Stimulated activated CD4-positive, alpha-beta T cell treated with anti-CD3 and anti-CD28 coated beads, Interleukin-4, amount 100 ng/mL, for 24 hours (primary cell): ENCODE data around the gene SEMA5A.
"Not testable (repeated sequence)": the region's sequence is repeated elsewhere in the genome, so short reads cannot be mapped to it uniquely, and the experiment has no call there.

Experiments
- DNase-seq: peaks from one replicate; pipeline ENCODE4 v3.0.0-alpha.2; 2020

Gene SEMA5A

DNA sequence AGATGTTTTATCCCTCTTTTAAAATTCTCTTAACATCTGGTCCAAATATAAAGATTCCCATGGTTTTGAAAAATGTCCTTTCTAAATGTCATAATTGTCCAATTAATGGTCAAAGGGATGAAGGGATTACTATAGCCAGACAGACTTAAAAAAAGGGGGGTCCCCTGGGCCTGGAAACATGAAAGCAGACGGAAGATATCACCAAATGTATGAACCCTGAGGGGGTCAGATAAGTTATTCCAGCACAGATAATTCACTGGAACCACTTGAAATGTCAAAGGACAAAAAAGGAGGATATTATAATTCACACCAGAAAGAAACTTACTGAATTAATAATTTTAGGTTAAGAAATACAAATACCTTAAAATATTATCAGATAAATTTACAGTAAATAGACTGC is 155.8 kb downstream of the SEMA5A start:
- no peak for DNase-seq

DNA sequence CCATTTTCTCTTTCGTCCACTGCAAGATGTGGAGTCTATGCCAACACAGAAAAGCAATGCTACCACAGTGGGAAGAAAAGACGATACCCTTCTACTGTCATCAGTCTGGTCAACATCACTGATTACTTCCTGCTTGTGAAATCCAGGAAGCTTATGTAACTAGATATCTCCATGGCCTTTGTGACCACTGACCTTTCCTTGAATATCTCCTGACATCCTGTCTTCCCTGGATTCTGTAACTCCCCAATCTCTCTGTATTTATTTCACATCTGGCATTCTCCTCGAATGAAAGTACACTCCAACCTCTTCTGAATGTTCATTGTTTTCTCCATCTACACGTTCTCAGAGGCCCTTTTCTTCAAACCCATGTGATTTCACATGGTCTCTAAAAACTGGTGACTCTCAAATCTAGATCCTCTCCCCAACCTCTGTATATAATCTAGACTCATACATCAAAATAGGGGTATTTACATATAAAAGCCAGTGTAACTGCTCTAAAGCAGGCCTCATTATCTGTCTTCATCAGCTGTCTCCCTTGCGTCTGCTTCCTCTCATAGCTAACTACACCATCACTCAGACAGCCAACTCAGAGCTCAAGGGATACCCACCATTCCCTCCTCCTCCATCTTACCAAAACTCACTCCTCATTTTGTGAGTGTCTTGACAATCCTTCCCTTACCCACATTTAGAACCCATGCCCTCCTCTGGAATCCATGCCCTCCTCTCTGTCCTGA is 156.8 kb downstream of the SEMA5A start:
- no peak for DNase-seq

DNA sequence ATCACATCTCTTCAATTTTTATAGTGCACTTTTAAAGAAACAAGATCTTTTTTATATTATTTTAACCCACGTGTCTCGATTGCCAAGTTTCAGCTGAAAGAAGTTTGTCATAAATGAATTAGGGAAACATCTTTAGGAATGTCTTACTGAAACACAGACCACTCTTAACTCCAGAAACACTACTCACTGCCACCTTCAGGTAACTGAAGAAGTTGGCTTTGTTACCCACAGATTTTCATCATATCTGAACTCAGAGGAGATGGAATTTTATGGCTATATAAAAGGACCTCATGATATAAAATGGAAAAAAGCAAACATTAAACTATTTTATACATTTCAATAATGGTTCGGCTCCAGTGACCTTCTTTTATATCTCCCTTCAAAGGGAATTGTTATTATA is 158.0 kb downstream of the SEMA5A start:
- DNase-seq: no peak

DNA sequence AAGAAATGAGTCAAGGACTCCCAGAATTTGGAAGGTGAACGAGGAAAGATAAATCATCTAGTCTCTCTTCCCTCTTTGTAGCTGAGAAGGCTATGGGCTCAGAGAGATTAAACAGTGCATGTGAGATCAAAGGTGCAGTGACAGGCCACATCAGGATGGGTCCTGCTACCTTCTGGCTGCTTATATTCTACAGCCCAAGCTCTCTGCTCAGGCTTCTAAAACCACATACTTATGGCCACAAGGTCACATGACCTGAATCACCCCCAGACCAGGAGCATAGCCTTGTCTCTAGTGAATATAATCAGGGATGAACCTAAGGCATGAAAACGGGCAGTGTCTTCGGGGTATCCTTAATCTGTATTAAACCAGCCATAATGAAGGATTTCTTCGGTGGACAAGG is 158.9 kb downstream of the SEMA5A start:
- no peak for DNase-seq

DNA sequence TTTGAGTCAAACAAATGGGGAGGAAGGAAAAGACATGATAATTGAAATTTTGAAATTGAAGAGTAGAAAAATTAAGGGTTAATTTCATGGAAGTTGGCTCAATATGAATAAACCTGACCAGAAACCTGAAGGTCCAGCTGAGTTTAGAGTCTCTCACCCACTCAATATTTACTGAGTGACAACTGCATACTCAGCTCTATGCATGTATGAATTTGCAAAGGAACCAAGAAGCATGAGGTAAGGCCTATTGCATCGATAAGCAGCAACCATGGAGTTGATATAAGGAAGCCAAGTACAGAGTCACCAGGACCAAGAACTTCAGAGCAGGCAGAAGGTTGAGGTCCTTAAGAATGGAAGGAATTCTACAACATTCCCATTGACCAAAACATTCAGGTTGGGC is 163.4 kb downstream of the SEMA5A start:
- no peak for DNase-seq

DNA sequence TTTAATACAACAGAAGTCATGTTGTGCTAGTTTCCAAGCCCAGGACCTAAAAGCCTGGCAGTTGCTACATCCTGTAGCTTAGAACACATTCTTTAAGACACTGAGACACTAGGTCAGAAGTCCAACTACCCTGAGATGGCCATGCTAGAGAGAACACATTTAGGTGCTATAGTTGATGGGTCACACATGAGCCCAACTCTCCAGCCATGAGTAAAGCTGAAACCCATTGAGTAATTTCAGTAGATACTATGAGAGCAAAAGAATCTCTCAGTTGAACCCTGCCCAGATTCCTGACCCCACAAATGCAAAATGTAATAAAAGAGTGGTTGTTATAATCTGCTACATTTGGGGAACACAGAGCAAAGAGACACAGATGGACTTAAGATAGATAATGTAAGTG is 164.4 kb downstream of the SEMA5A start:
- DNase-seq: no peak

- DNase-seq: no peak
Measured at GRCh38 chr5:9380109-9380508, 165.8 kb downstream of the SEMA5A start.

- no peak for DNase-seq
Measured at GRCh38 chr5:9376363-9377117, 169.3 kb downstream of the SEMA5A start.

DNA sequence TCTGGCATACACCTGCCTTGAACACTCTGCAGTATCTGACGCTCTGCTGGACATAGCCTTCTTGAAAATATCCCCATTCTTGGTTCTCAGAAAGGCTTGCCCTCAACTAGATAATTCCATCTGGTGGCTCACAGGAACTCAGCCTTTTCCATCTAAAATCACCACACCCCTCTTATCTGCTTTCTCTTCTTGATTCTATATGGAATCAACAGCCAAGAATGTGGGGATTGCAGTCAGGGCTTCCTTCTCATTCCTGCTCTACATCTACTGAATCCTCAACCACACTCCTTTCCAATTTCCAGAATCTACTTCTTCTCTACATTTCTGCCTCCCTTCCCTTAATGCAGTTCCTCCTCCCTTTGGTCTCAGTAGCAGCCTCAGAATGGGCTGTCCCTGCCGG is 170.1 kb downstream of the SEMA5A start:
- no peak for DNase-seq

- no peak for DNase-seq
Measured at GRCh38 chr5:9374025-9374424, 171.8 kb downstream of the SEMA5A start.

DNA sequence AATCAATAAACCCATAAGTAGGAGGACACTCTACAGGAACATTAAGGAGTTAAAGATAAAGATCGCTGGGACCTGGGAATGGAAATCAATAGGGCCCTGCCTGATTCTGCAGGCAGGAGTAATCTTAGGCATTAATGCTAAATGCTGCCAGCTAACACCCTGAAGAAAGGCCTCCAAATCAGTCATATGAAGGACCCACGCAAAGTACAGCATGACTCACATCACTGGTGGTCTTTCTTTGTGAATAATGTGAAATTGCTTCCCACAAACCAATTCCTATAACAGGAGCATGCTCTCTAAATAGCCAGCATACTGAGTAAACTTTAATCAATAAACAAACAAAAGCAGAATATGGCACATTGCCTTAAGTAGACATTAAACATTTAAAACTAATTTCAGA is 172.3 kb downstream of the SEMA5A start:
- no peak for DNase-seq

DNA sequence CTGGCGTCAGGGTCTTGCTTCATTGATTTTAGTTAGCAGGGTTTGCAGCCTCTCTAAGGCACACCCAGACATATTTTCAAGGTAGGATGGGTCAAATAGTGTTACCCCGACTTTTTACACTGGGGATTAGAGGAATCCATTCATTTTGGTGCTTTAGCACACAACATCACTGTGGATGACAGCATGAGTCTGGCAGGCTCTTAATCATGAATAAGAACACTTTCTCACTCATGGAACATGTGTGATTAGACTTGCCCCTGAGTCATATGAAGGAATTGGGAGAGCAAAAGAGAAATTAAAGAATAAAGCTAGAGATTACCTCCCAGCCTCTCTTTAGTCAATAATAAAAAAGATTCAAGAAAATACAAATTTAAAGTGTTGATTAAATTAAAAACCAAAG is 175.6 kb downstream of the SEMA5A start:
- DNase-seq: no peak

DNA sequence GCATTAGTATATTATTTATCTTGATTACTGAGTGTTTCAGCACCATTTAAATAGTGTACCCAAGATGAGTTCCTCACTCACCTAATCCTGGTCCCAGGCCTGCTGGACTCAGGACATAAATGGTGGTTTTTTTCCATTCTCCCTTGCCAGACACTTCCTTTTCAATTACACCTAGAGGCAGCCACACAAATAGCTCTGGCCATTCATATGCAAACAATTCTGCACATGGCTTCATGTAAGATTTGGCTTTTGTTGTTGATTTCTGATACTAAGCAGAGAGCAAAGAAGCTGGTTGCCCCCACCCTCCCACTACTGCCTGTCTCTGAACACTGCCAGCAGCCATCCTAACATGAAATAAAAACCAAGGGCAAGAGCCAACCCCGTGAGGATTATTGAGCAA is 180.4 kb downstream of the SEMA5A start:
- no peak for DNase-seq

GRCh38 chr5:9363449-9363848 is 182.4 kb downstream of the SEMA5A start:
- DNase-seq: no peak

GRCh38 chr5:9363026-9363425 is 182.8 kb downstream of the SEMA5A start:
- DNase-seq: no peak

DNA sequence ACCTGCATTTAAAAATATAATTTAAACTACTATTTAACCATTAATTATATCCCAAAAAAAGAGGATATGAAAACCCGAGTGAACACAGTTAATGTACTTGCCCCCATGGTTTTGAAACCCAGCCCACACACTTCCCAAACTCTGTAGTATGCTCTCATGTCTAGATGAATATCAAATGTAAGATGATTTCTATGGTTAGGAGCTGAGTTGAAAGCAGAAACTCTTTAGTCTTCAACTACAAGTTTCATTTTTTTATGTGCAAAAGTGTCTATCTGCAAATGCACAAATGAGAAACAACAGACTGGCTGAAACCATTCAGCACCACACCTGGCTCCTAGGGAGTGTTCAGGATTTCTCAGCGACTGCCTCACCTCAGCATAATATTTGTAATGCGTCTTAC is 183.3 kb downstream of the SEMA5A start:
- no peak for DNase-seq

GRCh38 chr5:9361835-9362234 is 184.0 kb downstream of the SEMA5A start:
- DNase-seq: peak; percentile 19

- DNase-seq: no peak
Measured at GRCh38 chr5:9358961-9359685, 186.8 kb downstream of the SEMA5A start.

DNA sequence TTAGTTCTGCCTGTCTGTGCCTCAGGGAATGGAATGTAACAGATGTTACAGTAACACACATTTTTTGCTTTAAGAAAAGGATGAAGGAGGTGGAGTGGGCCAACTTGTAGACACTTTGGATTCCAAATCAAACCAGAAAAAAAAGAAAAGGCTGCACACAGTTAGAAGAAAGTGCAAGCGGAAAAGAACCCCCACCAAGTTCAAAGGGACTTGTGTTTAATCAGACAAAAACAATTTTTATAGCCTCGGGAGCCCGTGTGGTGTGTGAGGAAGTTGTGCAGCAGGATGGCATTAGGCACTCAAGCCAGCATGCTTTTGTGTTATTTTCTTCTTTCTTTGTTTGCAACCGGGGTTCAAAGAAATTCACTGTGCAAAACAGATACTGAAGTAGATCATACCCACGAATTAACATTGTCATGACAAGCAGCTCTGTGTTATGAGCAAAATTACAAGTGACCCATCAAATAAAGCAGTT is 189.5 kb downstream of the SEMA5A start:
- DNase-seq: no peak

DNA sequence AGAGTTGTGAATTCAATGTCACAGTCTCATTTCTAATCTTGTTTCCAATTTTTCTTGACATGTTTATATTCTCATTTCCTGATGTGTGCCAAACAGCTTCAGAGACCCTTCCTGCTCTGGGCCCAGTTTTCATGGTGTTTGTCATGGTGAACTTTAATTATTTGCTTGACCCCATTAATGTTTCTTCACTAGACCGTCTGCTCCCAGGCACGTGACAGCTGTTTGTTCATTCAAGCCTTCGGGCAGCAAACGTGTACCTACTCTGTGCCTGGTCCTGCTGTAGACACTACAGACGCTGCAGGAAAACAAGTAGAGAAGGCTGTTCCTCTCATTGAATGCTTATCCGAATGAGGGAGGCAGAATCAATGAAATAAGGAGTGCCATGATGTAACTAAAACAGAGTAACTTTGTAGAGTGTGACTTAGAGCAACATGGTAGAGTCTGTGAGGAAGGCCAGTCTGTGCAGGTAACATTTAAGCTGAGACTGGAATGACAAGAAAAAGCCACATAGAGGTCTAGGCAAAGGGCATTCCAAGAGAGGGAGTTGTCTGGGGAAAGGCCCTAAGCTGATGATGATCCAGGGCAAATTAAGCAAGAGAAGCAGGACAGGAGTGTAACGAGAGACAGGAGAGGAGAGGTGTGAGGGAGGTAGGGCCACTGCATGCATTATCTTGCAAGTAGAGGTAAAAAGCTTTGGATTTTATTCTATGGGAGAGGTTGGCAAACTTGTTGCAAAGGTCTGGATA is 191.4 kb downstream of the SEMA5A start:
- no peak for DNase-seq

DNA sequence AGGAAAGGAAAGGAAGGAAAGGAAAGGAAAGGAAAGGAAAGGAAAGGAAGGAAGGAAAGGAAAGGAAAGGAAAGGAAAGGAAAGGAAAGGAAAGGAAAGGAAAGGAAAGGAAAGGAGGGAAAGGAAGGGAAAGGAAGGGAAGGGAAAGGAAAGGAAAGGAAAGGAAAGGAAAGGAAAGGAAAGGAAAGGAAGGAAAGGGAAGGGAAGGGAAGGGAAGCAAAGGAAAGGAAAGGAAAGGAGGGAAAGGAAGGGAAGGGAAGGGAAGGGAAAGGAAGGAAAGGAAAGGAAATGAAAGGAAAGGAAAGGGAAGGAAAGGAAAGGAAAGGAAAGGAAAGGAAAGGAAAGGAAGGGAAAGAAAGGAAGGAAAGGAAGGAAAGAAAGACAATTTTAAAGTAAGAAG is 192.8 kb downstream of the SEMA5A start:
- DNase-seq: not testable (repeated sequence)

DNA sequence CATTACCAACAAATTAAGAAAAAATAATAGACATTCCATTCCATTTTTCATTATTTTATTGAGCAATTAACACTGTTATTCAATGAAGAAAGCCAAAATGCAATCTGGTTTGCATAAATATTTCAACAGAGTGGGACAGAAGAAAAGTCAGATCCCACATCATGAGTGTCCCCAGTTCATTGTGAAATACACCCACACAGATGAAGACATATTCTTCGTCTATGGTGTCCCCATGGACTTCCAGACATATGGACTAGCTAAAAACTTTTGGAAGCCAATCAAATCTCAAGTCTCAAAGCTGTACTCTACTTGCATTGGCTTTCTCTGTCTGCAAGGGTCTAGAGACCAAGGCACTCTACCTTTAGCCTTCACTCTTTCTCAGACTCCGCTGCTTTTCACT is 194.3 kb downstream of the SEMA5A start:
- no peak for DNase-seq

- no peak for DNase-seq
Measured at GRCh38 chr5:9350301-9350797, 195.5 kb downstream of the SEMA5A start.
